ENCODE measurements around the gene KLK4.

The KLK4 gene, protein sequence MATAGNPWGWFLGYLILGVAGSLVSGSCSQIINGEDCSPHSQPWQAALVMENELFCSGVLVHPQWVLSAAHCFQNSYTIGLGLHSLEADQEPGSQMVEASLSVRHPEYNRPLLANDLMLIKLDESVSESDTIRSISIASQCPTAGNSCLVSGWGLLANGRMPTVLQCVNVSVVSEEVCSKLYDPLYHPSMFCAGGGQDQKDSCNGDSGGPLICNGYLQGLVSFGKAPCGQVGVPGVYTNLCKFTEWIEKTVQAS

DNA sequence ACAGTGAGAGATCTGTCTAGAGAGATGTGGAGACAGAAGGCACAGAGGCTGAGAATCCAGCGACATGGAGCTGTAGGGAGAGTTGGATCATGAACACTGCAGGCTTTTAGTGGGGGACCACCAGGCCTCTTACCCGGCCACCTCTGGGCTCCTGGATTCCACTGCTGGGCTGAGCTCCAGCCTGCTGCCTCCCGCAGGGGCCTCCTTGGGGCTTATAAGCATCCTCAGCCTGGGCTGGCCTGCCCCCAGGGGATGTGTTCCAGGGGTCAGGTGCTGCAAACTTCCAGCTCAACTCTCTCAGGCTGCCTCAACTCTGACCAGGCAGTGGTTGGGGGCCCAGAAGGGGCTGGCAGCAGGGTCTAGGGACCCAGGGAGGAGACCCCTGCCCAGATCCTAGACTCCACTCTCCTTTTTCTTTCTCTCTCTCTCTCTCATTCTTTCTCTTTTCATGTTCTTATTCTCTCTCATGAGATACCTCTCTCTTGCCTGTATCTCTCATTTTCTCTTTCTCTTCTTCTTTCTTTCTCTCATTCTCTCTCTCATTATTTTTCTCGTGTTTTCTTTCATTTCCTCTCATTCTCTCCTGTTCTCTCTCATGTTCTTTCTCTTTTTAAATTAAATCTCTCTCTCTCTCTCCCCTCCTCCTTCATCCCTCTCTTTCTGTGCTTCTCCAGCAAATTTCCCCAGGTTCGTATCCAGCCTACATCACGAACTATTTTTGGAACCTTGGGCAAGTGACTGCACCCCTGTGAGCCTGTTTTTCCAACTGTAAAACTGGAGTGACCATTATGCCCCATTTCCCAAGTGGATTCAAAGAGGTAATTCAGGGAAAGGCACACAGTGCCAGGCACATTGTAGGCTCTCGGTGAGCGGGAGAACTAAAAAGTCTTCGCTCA, at the start of gene KLK4:
TSS of gene KLK4 (minus strand) at position 190 of the 896 bp plus-strand sequence. CDS start 657 bp downstream, outside the sequence.
- TF ChIP-seq, protein P1, sequence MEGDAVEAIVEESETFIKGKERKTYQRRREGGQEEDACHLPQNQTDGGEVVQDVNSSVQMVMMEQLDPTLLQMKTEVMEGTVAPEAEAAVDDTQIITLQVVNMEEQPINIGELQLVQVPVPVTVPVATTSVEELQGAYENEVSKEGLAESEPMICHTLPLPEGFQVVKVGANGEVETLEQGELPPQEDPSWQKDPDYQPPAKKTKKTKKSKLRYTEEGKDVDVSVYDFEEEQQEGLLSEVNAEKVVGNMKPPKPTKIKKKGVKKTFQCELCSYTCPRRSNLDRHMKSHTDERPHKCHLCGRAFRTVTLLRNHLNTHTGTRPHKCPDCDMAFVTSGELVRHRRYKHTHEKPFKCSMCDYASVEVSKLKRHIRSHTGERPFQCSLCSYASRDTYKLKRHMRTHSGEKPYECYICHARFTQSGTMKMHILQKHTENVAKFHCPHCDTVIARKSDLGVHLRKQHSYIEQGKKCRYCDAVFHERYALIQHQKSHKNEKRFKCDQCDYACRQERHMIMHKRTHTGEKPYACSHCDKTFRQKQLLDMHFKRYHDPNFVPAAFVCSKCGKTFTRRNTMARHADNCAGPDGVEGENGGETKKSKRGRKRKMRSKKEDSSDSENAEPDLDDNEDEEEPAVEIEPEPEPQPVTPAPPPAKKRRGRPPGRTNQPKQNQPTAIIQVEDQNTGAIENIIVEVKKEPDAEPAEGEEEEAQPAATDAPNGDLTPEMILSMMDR (IDR thresholded peaks at IDR 0.05; ENCODE audit: insufficient read depth, missing control alignments) = no peak
- no peak for DNase-seq (ENCODE audit: insufficient read length, low spot score)
- no peak for FAIRE-seq

DNA sequence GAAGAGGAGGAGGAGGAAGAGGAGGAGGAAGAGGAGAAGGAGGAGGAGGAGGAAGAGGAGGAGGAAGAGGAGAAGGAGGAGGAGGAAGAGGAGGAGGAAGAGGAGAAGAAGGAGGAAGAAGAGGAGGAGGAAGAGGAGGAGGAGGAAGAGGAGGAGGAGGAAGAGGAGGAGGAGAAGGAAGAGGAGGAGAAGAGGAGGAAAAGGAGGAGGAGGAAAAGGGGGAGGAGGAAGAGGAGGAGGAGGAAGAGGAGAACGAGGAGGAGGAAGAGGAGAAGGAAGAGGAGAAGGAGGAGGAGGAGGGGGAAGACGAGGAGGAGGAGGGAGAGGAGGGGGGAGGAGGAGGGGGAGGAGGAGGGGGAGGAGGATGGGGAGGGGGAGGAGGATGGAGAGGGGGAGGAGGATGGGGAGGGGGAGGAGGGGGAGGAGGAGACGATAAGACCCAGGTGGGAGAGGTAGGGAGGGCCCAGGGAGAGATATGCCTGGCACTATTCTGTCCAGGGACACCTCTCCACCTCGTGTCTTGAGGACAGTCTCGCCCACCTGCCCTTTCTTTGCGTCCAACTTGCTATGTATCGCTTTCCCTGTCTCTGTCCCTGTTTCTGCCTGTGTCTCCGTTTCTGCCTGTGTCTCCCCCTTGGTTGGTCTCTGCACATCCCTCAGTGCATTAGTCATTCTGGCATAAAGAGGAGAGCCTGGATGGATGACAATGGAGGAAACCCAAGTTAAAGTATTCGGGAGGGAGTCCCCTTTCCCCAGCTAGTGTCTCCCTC, 48.7 kb upstream of the KLK4 start:
- no peak for FAIRE-seq
- DNase-seq (ENCODE audit: insufficient read length, low spot score) = no peak
- TF ChIP-seq, protein P1 (IDR thresholded peaks at IDR 0.05; ENCODE audit: insufficient read depth, missing control alignments) = no peak

DNA sequence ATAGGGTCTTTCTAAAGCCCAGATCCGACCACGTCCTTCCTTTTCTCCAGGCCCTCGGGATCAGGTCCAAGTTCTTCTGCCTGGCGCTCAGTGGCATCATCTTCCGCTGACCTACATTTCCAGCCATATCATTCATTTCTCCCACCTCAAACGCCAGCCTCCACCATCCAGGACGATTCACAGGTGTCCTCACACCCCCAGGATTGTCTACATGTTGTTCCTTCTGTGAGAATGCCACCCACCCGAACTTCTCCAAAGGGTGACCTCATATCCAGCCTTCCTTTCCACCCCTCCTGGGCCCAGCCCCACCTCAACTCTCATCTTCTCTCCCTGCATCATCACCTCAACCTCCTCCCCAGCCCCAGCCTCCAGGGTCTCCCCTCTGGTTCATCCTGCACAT, 46.4 kb upstream of the KLK4 start:
- no peak for FAIRE-seq
- DNase-seq (ENCODE audit: insufficient read length, low spot score) = no peak
- TF ChIP-seq, protein P1 (IDR thresholded peaks at IDR 0.05; ENCODE audit: insufficient read depth, missing control alignments) = no peak

DNA sequence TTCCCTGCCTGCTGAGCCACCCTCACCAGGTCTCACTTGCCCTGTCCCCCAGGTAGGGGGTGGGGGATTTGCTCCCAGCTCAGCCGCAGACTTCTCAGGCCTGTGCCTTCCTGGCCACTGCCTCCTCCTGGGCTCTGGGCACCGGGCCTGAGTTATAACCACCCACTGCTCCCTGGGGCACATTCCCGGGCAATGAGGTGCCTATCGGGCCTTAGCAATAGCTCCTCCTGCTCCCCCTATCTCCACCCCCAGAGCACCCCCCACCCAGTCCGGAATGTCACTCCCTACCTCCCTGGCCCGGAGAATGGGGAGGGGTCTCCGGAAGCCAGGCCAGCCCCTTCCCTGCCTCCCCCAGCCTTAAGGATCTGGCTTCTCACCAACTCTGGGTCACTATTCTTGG, 41.7 kb upstream of the KLK4 start, which contains the start of gene KLK5:
TSS of gene KLK5 (minus strand) at position 129 of the 400 bp plus-strand sequence. CDS start 381 bp downstream, outside the sequence.
- FAIRE-seq = no peak
- DNase-seq (ENCODE audit: insufficient read length, low spot score) = no peak

DNA sequence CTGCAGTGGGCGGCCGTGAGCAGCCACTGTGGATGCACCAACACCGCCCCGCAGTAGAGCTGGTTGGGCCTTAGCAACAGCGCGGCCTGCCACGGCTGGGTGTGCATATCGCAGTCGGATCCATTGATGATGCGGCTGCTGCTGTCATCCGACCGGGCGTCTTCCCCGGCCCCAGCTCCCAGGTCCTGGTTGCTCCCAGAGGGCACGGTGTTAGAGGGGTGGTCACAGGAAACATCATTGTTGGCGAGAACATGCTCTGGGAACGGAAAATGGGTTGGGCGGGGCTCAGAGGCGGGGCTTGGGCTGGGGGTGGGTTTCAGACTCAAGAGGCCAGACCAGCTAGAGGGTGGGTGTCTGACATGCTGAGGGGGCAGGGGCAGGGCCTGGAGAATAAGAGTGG, 38.7 kb upstream of the KLK4 start:
- no peak for FAIRE-seq
- DNase-seq (ENCODE audit: insufficient read length, low spot score) = no peak
- TF ChIP-seq, protein P1 (IDR thresholded peaks at IDR 0.05; ENCODE audit: insufficient read depth, missing control alignments) = no peak

More for the DNA sequence above, 41.7 kb upstream of the KLK4 start, which contains the start of gene KLK5:
- TF ChIP-seq, protein P1 (IDR thresholded peaks at IDR 0.05; ENCODE audit: insufficient read depth, missing control alignments) = no peak

DNA sequence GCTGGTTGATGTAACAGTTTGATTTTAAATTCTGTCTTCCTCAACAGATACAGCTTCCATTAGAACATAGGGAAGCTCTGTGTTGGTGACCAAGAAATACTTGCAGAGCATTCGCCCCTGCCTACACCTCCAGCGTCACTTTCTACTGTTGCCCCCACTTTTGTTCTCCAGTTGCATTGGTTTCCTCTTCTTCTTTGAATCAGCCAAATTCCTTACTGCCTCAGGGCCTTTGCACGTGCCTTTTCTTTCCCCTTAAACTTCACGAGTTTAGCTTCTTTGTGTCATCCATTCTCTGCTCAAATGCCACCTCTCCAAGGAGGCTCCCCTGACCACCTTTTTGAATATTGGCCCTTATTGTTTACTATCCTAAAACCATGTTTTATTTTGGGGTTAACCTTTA, 35.9 kb upstream of the KLK4 start:
- TF ChIP-seq, protein P1 (IDR thresholded peaks at IDR 0.05; ENCODE audit: insufficient read depth, missing control alignments) = no peak
- DNase-seq (ENCODE audit: insufficient read length, low spot score) (no peak), FAIRE-seq (no peak)
